ENCODE data around the gene MRPS6. TPM values are rescaled to one million over a fixed set of nuclear protein-coding genes. Genes with fewer than 3 reads are reported as not detected.

MRPS6 gene
- polyA plus RNA-seq, 4 donors, result 129 to 152 (median 137) TPM

Other genes with a start within 250 kb of the MRPS6 start
- 100 to 1,000 TPM; 339 to 365 (median 356) TPM for gene ATP5PO, start 157.8 kb upstream of the MRPS6 start, polyA plus RNA-seq (ENCODE audit: insufficient read length in 4 of 4)
- 10 to 100 TPM; 37.3 to 48.0 (median 40.5) TPM for gene SLC5A3, start within 50 bp of the MRPS6 start, polyA plus RNA-seq (ENCODE audit: insufficient read length in 4 of 4)

Measured in right renal pelvis (tissue), 4 donors.